IPS-NIHi11 (cell line): Measurements from ENCODE around the gene GOLT1B.
A peak's percentile ranks its signal among the peaks of the same experiment; 100 is the strongest.
"Not testable (repeated sequence)": the region's sequence is repeated elsewhere in the genome, so short reads cannot be mapped to it uniquely, and the experiment has no call there.

Experiments used
- DNase-seq: peaks from one replicate; pipeline ENCODE4 v3.0.0; 2012; ENCODE audit warnings: mixed read lengths, low spot score

Gene GOLT1B, protein sequence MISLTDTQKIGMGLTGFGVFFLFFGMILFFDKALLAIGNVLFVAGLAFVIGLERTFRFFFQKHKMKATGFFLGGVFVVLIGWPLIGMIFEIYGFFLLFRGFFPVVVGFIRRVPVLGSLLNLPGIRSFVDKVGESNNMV

DNA sequence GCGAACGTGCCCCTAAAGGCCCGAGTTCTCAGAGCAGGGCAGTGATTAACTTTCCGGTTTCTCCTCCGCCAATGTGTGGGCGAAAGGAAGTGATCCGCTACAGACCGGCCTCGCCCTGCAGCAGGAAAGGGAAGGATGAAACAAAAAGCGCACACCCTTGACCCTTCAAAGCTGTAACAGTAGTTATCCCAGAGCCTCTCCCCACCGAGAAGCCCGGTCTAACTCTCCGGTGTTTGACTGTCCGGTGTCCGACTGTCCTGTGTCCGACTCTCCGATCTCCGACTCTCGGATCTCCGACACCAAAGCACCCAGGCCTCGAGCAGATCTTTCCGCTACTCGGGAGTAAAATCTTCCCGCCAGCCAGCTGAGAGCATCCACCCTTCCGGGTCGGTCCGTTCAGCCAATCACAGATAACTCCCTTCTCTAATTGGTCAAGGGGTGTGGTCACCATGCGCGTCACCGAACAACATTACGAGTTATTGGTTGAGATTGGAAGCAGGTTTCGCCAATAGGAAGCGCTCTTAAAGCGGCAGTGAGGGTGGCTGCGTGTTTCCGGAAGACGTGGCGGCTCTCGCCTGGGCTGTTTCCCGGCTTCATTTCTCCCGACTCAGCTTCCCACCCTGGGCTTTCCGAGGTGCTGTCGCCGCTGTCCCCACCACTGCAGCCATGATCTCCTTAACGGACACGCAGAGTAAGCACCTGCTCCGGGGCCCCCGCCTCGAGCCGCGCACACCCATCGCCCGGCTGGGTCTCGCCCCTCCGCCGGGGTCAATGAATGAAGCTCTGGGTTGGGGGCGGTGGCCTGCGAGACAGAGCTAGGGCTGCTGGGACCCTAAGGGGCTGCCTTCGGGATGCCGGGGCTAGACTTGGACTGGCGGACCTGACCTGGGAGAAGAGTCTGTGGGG is at the start of gene GOLT1B, which contains the start of gene RECQL:
Gene GOLT1B, plus strand, starts transcription at position 532 of the 906 bp plus-strand sequence. Its CDS starts 135 bp downstream, at position 667.
Gene RECQL, minus strand, starts transcription at position 378 of the 906 bp plus-strand sequence. CDS start 2,065 bp downstream, outside the sequence.
- DNase-seq = peak; percentile 99

DNA sequence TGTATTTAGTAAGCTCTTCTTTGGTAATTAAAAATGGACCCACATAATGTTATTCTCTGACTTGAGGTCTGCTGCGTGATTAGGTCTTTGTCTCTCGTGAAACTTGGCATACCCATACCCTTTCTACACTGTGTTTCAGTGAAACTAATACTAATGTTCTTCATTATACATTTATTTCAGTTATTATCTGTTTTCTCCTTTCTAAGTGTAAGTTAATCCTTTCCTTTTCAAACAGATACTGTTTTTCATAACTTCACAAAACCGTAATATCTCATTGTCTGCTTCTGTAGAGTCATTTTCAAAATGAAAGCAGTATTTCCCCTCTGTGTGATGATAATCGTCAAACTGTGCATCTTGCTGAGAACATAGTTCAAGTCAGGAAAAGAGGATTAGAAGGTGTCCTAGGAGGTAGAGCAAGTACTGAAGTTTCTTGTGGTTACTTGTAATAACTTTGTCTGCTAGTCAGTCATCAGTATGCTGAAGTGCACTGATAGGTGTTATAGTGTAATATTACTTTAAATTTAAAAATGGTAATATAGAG is 48.2 kb upstream of the GOLT1B start:
- no peak for DNase-seq

DNA sequence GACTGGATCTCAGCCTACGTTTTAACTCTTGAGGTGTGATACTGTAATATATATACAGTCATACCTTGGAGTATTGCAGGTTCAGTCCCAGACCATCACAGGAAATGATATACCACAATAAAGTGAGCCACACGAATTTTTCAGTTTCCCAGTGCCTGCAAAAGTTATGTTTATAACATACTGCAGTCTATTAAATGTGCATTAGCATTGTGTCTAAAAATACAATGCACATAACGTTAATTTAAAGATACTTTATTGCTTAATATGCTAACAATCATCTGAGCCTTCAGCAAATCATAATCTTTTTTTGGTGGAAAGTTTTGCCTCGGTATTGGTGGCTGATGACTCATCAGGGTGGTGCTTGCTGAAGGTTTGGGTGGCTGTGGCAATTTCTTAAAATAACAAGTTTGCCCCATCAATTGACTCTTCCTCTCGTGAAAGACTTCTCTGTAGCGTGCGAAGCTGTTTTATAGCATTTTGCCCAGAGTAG is 45.3 kb upstream of the GOLT1B start:
- no peak for DNase-seq

DNA sequence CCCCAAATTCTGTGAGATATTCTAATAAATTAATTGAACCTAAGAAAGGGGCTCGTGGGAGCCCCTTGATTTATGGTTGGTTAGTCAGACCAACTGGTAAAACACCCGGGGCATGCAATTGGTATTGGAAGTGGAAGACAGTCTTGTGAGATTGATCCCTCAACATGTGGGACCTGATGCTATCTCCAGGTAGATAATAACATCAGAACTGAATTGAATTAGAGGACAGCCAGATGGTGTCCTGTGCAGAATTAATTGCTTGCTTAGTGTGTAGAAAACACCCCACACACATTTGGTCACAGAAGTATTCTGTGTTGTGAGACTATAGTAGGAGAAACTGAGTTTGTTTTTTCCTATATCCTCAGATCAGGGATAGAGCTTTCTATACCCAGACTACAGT is 42.1 kb upstream of the GOLT1B start:
- DNase-seq = no peak

DNA sequence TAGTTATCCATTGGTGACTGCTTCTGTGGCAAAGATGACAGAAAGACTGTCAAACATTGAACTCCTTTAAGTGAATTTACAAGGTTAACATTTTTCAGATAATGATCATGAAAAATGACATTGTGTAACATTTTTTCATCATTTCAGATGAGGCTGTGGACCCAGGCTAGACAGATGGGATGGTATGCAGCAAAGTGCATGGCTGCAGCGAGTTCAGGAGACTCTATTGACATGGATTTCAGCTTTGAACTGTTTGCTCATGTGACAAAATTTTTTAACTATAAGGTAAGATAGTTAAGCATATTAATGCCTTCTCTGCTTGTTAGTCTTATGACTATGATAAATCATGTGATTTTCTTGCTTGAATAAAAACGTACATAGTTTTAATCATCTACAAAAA is 34.3 kb upstream of the GOLT1B start:
- not testable (repeated sequence) for DNase-seq

DNA sequence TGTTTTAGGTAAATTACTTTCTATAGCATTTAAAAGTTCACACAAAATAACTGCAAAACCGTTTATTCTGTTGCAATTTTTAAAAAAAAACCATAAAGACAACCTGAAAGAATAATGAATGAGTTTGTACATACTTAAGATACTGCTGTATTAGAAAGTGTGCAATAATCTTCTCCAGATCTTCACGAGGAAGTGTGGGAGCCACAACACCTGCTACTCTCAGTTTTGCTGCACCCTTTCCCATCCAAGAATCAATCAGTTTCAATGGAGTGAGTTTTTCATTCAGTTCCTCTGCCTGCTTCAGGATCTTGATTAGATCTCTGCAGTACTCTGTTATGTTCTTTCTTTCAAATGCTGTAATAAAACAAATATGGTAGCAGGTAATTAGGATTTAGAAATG is 30.3 kb upstream of the GOLT1B start:
- DNase-seq = no peak

DNA sequence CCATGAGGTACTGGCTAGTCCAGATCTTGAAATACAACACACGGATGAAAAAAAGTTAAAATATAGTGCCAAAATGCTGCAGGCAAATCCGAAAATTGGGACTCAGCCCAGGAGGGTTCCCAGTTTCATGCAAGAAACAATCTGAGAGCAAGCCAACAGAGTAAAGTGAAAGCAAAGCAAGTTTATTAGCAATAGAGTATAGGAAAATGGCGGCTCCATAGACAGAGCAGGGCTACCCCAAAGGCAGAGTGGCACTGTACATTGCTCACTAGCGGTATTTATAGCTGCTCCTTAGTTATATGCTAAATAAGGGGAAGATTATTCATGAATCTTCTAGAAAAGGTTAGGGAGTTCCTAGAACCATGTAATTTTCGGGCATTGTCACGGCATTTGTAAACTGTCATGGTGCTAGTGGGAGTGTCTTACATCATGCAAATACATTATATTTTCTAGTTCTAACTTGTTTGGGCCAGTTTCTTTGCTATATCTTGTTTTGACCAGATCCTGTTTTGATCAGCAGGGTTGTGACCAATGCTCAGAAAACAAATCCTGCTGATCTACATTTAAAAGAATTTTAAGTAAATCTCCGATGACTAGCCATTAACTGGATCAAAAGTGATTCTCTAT is 29.3 kb upstream of the GOLT1B start:
- DNase-seq = no peak

DNA sequence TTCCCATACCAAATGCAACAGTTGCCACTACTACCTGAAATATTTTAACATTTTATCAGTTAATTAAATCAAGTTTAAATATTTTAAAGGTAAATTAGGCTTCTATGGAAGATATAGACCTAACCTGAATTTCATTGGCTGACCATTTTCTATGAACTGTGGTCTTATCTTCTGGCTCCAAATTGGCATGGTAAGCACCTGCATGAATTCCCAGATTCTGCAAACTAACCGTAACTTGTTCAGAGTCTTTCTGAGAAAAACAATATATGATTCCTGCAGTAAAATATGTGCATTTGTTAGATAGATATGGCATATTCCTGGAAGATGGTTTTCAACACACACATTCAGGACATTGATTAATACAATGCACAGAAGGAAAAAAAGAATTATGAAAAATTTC is 26.0 kb upstream of the GOLT1B start:
- no peak for DNase-seq

DNA sequence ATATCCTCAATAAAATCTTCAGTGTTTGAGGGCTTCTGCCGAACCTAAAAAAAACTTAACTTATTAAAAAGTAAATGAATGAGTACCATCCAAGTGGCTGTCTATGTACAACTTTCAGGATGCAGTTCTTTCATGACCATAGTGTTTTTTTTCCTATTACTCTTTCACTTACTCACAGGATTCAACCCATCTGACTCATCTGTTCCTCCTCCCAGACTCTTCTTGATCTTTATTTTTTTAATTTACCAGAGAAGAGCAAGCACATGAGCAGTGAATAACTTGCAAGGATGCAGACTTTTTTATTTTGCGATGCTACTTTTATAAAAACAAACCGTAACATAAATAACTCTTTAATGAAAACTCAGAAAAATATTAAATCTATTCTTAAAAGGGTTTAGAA is 24.6 kb upstream of the GOLT1B start:
- DNase-seq = no peak

DNA sequence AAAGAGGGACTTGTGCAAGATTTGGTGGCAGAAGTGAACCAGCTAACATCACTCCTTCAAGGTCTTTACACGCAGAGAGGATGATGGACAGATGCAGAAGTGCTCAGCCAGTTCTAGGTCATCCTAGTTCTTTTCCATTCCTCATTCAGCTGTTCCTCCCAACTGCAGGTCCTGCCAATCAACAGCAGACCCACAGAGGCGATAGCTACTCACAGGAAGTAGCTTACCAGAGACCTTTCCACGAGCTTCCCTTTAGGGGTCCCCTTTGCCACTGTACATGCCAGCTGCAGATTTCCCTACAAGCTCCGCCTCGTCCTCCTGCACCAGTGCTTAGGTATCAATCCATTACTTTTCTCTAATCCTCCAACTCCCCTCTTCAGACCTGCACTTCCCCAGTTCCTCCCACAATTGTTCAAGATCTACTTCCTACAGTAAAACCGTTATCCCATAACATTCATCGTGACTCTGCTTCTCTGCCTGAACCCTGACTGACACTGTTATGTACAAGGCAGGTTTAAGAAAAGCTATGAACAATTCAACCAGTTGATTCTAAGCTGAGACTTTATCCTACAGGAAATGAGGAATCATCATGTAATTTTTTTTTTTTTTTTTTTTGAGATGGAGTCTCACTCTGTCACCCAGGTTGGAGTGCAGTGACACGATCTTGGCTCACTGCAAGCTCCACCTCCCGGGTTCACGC is 22.7 kb upstream of the GOLT1B start:
- DNase-seq = no peak

DNA sequence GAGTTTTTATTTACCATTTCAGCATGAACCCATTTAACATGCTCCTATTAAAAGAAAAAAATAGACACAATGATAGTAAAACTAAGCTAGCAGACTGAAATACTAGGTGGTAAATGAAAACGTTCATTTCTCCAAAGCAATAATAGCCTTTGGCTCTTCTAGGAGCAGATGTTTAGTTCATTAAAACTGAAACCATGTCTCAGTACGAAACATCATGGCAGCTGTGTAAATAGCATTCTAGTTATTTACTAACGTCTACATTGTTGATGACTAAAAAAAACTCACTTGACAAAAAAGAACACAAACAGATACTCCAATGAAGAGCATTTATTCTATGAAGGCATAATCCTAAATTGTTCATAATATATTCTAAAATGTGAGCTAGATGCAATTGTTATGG is 18.1 kb upstream of the GOLT1B start:
- no peak for DNase-seq

DNA sequence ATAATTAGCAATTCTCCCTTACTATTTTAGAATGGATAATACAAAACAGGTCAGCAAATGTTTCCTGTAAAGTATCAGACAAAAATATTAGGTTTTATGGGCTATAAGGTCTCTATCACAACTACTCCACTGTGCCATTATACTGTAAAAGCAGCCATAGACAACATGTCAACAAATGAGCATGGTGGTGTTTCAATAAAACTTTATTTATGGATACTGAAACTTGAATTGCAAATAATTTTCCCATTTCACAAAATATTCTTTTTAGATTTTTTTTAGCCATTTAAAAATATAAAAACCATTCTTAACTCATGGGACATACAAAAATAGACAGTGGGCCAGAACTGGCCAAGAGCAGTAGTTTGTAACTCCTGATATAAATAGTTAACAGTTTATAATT is 15.6 kb upstream of the GOLT1B start:
- DNase-seq = no peak

DNA sequence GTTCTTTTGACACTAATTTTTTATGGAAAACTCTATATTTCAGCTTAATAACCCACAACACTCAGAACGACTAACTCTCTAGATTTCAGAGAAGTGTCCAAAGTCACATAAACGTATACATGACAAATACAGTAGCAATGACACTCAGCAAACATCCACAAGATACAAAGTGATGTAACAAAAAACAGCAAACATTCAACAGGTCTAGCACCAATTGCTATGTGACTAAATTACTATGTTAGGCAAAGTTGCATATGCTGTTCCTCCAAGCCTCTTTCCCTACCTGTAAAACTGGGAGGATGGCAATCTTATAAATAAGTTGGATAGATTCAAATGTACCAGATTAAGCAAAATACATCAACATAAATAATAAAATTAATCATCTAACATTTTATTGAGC is 1.8 kb upstream of the GOLT1B start:
- no peak for DNase-seq

DNA sequence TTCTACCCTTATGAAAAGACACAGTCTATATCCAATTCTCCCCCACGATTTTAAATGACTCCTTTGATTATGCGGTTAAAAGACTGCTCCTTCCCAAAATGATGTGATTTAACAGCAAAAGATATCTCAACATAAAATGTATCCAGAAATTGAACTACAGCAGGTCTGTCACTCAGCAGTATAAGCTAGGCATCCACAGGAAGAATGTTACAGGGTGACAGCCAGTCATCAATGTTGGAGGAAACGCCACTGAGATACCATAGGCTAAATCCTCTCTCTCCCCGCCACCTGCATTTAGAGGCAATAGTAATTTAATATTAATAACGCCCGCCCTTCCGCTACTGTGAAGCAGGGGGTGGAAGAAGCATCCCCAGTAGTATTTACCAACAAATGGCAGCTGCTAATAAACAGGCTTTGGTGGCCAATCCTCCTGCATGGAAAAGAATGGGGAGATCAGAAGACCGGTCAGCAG is 767 bp upstream of the GOLT1B start:
- DNase-seq = no peak

DNA sequence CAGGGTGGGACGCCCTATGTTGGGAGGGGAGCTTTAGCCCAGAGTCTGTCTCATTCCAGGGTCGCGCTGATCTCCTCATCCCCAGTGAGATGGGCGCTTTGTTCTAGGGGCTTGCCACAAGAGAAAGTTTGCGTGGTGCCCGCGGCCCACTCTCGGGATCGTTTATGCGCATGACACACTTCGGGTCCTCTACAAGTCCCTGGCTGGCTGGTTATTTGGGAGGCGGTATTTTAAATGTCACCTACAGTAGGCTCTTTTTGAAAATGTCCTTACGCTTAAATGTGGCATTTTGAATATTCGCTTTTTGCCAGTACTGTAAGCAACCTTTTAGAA is 541 bp downstream of the GOLT1B start:
- no peak for DNase-seq

DNA sequence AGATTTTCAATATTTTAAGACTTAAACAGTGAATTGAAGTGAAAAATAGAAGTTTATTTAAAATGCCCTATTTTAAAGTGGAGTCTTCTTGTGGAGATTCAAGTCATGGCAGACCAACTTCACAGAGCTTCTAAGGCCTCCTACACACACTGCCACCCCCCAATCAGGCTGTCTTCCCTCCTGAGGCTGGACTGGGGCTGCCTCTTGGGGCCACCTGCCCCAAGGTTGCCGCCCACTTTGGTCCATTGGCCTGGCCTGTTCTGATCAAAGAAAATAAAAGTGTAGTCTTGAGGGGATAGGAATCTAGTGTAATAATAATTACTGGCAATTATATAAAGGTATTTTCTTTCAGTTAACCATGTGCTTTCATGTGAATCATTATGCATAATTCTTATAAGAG is 1.3 kb downstream of the GOLT1B start:
- no peak for DNase-seq

DNA sequence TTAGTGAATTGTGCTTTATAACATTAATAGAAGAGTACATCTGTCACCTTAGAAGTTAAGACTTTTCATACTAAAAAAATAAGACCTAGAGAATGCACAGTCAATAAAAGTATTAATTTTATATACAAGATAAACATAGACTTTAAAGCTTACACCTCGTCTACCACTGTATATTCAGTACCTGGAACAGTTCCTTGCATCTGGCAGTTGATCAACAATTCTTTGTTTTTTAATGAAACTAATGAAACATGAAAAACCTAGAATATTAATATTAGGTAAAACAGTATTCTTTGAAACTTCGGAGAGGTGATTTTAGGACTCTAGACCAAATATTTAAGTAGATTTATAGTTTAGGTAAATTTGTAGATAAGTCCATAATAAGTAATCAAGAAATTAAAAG is 4.3 kb downstream of the GOLT1B start:
- DNase-seq = no peak

DNA sequence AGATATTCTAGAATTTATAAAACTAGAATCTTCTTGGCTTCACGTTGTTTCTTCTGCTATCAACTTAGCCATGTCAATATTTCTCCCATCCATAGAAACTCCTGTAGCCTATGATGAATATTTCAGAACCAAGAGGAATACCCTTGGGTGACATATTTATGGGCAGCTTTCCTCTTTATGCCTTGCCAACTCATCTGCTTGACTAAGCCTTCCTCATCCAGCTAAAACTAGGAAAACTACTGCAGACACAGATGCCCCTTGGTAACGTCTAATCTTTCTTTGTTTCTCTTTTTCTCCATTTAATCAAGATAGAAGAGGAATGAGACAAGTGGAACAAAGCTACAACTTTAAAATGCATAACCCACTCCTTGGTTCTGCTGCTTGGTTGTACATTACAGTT is 6.3 kb downstream of the GOLT1B start:
- DNase-seq = no peak

DNA sequence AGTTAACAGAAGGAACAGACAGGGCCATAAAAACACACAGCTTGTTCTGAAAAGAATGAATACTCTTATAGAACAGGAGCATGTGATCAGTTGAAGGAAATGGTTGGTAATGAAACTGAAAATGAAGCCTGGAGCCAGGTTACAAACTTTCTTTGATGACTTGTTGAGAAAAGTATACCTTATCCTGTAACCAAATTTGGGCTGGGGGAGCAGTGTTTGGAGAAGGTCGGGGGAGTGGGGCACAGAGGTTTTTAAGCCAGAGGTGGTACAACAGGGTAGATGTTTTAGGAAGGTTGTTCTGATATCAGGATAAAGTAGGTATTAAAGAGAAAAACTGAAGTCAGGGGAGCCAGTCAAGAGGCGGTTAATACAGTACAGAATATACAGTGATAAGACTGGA is 8.2 kb downstream of the GOLT1B start:
- DNase-seq = no peak

DNA sequence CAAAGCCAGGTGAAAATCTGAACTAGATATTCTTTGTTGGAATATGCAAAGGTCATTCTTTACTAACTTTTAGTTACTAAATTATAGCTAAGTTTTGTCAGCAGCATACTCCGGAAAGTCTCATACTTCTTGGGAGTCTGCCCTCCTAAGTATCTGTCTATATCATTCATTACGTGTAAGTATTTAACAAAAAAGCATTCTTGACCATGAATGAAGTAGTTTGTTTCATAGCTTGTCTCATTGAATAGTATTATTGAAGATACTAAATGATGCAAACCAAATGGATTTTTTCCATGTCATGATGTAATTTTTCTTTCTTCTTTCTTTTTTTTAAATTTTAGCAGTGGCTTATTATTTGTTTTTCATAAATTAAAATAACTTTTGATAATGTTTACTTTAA is 14.7 kb downstream of the GOLT1B start:
- no peak for DNase-seq

DNA sequence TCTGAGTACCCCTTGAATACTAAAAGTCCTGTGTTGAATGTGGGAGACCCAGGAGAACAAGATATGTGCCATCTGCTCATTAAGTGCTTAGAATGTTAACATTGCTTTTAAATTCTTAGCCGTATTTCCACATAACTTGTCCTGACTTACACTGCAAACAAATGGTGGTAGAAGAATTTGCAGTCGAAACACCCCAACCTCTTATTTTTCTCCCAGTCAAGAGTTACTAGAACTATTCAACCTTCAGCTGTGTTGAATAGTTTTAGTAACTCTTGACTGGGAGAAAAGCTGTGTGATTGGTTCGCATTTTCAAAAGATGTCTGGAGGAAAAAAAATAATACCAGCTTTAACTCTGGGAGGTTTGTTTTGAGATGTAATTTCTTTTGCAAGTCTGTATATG is 16.9 kb downstream of the GOLT1B start:
- no peak for DNase-seq

DNA sequence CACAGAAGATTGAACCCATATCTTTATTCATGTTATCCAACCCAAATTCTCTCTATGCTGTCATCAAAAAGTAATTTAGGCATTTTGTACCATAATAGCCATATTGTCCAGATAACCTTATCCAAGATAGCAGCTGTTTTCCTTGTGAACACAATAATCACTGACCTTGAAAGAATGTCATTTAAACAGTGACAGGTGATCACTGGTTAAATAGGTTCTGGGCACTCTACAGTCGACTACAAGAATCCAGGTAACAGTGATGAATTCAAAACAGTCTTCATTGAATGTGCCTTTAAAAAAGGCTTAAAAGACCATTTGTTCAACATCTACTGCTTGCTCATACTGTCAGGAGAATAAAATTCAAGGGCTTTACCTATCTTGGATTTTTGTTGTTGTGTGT is 20.0 kb downstream of the GOLT1B start:
- no peak for DNase-seq
